Endometrial microvascular endothelial cells (primary cell): ENCODE results near the gene HDAC5. TPM values are rescaled to one million over a fixed set of nuclear protein-coding genes. Genes with fewer than 3 reads are reported as not detected.

ENCODE experiments used
- in situ Hi-C: cut with HindIII; loops from 2 replicates; pipeline ENCODE4 v1.10.0; 2017; ENCODE audit warnings: low sequenced_read_pairs, low pct_unique_long_range_greater_than_20kb; ENCODE audit errors: inconsistent ontology term
- total RNA-seq: library from RNA; depleted of rRNA; stranded (reverse); fragments of >200 nt; gene quantifications from one replicate; pipeline ENCODE4 v1.2.3, GENCODE V29; 2015; ENCODE audit errors: inconsistent ontology term

The HDAC5 gene
- total RNA-seq, 1 donor from 2014 or later: 6.2 TPM

DNA sequence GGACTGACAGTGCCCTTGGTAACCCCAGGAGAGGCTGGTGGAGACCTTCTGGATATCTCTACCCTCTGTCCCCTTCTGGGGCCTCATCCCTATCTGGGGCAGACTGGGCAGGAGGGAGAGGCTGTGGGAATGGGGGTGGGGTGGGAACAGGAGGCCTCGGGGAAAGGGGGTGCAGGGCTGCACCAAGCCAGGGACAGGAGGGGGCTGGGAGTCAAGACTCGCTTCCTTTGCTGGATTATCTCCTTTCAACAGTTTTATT lies 28.1 kb downstream of the HDAC5 start:
- in situ Hi-C loops: no loop called here

DNA sequence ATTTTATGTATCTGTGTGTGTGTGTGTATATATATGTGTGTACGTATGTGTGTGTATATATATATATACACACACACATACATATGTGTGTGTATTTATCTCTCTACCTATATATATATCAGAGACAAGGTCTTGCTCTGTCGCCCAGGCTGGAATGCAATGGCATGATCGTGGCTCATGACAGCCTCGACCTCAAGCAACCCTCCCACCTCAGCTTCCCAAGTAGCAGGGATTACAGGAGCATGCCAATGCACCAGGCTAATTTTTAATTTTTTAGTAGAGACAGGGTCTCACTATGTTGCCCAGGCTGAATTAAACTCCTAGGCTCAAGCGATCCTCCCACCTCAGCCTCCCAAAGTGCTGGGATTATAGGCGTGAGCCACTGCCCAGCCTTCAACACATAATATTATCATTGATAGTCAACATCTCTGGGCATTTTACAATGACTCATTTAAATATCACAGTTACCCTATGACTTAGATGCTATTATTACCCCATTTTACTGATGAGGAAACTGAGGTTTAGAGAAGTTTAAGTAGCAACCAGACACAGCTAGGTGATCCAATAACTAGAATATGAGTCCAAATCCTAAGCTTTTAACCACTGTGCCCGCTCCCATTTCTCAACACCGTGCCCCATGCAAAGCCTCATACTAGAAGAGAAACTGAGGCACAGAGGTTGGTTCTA lies 28.6 kb downstream of the HDAC5 start:
- in situ Hi-C loops: no loop called here

DNA sequence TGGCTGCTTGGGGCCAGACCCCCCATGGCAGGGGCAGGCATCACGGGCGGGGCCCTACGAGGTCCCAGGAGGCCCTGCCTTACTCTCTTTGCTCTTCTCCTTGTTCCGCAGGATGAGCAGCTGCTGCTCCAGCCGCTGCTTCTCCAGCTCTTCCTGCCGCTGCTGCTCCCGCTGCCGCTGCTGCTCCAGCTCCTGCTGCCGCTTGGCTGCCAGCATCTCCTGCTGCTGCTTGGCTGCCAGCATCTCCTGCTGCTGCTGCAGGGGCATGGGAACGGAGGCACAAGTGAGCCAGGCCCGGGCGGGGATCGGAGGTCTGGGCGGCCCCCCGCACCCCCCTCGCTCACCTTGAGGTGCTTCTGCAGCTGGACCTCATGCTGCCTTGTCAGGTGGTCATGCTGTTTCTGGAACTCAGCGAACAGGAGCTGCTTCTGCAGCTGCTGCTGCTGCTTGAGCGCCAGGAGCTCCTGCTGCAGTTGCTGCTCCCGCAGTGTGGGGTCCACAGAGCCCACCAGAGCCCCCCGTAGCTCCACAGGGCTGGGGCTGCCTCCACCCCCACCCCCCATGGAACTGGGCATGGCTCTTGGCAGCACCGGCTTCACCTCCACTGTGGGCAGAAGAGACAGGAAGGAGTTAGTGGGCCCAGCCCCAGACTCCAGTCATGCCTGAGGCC lies 30.1 kb downstream of the HDAC5 start:
- in situ Hi-C loops: no loop called here

DNA sequence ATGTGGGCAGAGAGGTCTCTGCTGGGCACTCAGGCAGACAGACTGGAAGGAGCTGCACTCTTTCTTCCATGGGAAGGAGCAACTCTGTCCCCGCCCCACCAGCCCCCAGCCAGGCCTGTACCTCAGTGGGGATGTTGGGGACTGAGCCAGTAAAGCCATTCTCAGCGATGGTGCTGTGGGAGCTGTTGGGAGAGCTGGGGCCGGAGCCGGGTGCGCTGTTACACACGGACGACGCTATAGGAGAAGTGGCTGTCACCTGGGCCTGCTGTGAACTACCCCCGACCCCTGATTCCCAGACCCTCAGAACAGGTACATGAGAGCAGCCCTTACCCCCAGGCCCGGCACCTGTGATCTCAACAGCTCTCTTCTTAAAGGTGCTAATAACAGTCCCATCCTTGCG lies 31.4 kb downstream of the HDAC5 start:
- in situ Hi-C loops: no loop called here

DNA sequence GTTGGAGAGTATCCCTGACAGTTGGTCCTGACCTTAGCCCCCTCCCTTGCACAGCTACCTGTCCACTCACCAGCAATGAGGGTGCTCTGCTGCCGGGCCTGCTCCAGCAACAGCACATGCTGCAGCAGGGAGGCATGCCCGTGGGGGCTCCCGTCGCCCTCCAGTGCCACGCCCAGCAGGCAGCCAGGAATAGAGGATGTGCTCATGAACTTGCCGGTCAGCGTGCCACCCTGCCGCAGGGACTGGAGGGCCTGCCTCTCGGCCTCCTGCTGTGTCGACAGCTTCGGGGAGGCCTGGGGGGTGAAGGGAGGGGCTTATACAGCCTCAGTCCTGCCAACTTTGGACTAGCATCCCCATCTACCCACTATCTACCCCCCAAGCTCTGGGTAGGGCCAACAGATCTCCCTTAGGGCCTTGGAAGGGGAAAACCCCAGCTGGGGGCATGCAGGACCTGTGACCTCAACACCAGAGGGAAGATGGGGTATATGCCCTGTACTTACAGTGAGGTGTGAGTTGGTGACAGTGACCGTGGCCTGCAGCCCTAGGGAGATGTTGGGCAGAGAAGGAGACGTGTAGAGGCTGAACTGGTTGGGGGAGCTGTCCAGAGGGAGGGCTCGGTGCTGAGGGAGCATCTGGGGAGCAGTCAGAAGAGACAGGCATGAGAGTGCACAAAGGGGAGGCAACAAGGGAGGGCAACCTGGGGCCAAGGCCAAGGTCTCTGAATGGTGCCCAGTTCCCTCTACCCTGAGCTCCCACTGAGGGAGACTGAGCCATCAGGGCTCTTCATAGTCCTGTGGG lies 32.0 kb downstream of the HDAC5 start:
- in situ Hi-C loops: no loop called here

DNA sequence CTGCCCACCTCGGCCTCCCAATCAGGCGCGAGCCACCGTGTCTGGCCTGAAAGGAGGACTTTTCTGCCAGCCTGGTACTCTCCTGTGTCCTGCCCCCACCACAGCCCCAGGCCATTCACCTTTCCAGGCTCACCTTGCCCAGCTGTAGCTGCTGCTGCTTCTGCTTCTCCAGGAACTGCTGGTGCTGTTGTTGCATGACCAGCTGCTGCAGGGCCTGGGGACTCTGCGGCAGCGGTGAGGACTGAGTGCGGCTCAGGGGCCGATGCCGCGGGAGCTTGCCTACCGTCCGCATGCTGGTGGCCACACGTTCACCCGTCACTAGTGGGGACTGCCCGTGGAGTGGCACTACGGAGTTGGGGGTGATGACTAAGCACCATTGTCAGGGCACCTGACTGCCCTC lies 35.2 kb downstream of the HDAC5 start:
- in situ Hi-C loops: no loop called here

DNA sequence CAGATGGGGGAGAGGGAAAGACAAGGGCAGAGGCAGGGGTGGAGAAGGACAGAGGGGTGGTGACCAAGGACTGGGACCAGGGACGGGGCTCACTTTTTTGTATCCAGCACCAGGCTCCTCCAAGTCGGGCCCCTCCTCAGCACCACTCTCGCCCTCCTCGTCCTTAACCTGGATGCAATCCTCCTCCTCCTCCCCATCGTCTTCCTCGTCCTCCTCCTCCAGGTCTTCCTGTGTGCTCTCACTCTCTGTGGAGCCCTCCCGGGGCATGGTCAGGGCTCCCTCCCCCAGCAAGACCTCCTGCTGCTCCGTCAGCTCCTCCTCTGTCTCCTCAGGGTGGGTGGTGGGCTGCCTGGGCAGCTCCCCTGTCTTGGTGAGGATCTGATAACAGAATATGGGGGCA lies 36.1 kb downstream of the HDAC5 start:
- in situ Hi-C loops: no loop called here

DNA sequence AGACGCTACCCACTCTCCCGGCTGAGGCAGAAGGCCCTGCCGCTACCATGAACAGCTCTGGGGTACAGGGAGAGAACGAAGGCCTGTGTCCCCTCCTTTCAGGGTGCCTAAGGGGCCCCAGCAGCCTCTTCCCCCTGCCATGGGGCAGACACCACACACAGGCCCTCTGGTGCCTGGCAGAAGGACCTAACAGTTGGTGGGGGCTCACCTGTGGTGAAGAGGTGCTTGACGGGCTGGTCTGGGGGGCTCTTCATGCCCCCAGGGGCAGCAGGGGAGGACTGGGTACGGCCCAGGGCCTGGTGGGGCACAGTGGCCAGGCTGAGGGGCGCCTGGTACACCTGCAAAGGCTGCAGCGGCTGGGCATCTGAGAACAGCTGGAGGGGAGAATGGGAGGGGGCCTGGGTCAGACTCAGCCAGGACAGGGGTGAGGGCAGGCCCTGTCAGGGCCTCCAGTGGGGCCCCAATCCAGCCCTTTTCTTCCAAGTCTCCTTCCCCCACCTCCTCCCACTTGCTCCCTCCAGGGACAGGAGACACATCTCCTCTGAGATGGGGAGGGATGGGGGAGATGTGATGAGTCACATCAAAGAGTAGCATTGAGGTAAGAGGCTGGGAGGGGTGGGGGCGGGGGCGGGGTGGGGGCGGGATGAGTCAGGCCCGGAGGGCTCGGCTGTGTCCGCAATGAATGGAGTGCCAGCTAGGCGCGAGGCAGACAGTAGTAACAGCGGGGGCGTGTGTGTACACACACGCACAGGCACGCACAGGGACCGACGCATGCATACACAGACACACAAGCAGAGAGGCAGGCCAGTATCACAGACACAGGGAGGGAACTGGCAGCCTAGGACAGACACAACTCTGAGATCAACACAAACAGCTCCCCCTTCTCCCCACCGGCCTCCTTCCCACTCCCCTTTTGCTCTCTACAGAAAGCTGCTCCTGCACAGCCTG lies 36.8 kb downstream of the HDAC5 start:
- in situ Hi-C loops: no loop called here

DNA sequence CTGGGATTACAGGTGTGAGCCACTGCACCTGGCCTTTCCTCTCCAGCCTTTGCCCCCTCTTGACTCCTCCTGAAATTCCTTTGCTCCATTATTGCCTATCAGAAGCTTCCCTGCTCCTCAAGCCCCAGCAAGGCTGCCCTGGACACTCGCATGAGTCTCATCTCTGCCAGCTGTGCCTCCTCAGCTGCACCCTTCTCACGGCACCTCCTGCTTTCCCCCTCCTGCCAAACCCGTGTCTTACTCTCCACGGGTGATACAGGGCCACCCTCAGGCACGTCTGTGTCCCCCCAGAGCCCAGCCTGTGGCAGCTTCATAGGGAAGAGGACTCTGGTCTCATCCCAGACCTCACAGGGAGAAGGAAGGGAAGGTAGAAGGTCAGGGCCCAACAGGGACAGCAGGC lies 37.5 kb downstream of the HDAC5 start:
- in situ Hi-C loops: no loop called here

DNA sequence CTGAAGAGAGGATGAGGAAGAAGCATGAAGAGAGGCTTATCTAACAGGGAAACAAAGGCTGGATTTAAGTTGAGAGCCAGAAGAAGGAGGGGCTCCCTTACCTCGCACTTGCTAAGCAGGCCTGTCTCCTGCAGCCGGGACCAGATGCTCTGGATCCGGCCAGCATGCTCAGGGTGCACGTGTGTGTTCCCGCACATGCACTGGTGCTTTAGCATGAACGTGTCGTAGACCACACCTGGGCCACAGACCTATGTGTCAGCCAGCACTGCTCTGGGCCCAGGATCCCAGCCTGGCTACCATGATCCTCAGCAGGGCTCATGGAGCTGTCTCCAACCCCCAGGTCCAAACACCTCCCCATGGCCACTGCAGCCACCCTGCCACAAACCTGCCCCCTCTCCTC lies 38.5 kb downstream of the HDAC5 start:
- in situ Hi-C loops: no loop called here

DNA sequence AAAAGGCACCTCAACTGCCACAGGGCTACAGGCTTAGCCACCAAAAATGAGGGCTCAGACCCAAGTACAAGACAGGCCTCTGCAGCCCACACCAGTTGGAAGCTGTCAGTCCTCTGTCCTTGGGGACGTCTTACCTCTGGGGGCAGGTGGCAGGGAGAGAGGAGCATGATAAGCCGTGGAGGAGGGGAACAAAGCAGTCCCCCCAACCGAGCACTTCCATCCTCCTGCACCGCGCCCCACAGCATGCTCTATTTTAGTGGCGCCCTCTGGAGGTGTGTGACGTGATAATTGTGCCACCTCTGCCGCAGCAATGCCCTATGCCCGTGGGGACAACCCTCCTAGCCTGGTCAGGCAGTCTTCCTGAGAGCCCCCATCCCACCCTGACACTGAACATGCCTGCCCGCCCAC lies 39.3 kb downstream of the HDAC5 start:
- in situ Hi-C loops: no loop called here

DNA sequence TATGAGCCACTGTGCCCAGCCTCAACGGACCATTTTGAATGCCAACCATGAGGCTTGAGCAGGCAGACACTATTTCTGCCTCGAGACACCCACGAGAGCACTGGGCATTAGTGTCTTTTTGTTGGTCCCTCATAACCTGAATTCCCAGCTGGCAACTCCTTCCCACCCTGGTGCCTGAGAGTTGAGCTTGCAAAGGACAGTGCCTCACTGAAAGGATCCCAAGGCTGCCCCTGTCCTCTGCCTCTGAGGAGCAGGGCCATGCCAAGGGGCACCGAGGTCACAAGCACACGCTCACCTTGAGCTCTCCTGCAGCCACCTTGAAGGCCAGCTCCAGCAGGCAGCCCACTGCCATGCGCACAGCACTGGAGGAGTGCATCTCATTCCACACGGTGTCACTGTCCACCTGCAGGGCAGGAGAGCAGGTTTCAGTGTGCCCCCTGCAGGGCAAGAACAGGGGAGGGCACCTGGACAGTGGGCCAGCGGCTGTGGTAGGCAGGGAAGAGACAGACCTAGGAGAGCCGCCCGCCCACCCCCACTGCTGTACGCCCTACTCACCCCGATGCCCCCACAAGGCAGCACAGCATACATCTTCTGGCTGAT lies 40.1 kb downstream of the HDAC5 start:
- in situ Hi-C loops: no loop called here

DNA sequence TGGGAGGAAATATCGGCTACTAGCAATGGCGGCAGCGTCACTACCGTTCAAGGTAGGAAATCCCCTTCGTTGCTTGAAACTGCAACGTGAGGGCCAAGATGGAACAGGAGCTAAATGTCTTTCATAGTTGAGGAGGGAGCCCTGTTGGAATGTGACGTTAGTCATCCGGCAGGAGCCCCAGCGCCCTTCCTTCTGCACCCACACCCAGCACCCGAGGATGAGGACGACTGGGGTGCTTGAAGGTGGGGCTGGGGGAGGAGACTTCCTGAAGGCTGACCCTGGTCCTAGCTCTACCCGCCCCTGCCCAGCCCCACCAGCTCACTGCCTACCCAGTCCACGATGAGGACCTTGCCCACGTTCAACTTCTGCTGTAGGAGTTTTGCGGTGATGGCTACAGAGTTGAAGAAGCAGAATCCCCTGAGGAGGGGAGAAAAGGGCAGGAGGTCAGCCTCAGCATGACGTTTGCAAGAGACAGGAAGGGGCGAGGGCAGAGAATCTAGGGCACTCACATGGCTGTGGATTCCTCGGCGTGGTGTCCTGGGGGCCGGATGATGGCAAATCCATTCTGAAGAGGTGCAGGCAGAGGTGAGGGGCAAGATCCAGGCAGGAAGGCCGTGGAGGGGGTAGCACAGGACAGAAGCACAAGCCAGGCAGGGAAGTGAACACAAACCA lies 41.0 kb downstream of the HDAC5 start:
- in situ Hi-C loops: no loop called here

DNA sequence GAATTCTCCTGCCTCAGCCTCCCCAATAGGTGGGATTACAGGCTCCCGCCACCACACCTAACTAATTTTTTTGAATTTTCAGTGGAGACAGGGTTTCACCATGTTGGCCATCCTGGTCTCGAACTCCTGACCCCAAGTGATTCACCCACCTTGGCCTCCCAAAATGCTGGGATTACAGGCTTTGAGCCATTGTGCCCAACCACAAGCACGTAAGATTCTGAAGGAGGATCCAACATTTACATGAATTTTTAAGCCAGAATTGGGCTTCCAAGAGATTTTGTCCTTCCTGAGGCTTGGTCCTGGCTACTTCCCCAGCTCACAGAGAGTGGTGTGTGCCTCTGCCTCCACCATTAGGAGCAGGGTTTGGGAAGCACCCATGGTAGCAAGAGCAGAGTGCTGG lies 41.8 kb downstream of the HDAC5 start:
- in situ Hi-C loops: no loop called here

DNA sequence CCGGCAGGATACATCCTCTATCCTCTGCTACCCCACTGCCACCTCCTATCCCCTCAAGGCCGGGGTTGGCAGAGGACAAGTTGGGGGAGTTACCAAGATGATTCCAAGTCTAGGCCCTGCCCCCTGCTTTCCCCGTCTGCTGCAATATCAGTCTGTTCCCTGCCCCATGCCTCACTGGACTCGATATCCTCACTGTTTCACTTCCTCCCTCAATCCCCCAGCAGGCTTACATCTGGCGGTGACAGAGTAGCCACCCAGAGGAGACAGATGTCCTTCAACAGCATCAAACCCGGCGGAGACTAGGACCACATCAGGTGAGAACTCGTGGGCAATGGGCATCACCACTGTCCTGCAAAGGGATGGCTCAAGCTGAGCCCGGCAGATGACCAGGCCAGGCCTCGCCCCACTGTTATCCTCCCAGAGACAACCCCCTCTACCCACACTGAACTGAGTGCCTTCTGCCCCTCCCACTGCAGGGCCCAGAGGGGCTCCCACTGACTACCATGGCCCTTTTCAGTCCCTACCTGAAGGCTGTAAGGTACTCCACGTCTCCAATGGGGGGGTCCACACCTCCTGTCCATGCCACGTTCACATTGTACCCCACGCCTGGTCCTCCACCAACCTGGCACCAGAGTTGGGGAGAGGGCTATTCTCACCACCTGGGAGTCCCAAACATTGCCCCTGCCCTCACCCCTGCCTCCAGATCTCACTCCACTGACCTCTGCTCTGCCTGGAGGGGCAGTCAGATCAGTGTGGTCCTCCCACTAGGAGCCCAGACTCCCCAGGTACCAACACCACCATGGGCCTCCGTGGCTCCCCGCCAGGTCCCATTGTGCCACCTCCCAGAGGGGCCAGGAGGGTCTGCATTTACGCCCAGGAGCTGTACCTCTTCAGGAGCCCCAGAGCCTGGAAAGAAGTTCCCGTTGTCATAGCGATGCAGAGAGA lies 43.3 kb downstream of the HDAC5 start:
- in situ Hi-C loops: no loop called here

DNA sequence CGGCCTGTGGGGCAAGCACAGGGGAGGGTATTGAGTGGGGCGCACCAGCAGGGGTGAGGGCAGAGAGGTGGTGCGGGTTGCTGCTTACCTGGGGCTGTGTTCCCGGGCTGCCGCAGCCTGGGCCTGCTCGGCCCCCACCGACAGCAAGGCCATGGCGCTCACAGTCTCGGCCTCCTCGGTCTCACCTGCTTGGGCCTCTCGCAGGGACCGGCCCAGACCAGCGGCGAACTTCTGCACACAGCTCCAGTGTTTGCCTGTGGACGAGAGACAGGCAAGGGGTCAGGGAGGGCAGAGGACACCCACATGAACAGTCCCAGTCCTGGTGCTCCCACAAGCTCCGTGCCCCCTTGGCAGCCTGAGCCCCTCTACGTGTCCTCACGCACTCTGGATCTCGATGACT lies 45.0 kb downstream of the HDAC5 start:
- in situ Hi-C loops: no loop called here

DNA sequence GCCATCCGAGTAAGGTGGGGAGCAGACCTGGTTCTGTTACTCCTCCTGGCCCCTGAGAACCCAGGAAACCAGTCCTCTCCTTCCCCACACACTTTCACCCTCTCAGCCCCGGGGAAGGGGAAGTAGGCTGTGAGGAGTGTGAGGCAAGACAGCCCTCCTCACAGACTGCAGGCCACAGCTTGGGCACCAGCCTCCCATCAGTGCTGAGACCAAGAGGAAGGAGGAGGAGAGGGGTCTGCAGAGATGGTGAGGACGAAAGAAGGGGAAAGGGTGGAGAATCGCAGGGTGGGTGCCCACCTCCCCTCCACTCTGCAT lies 45.9 kb downstream of the HDAC5 start:
- in situ Hi-C loops: no loop called here
